HEK293T (cell line): ENCODE measurements around the gene SLC10A4.

Source experiments
- BHLHE40 ChIP-seq: fragments of 450-650 bp; IDR thresholded peaks from 2 replicates; pipeline ENCODE4 v1.6.1; 2016; ENCODE audit warnings: mild to moderate bottlenecking, moderate library complexity, borderline replicate concordance
- SUZ12 ChIP-seq: fragments of 450-650 bp; IDR thresholded peaks from 2 replicates; pipeline ENCODE4 v1.6.1; 2016; ENCODE audit warnings: mild to moderate bottlenecking

DNA sequence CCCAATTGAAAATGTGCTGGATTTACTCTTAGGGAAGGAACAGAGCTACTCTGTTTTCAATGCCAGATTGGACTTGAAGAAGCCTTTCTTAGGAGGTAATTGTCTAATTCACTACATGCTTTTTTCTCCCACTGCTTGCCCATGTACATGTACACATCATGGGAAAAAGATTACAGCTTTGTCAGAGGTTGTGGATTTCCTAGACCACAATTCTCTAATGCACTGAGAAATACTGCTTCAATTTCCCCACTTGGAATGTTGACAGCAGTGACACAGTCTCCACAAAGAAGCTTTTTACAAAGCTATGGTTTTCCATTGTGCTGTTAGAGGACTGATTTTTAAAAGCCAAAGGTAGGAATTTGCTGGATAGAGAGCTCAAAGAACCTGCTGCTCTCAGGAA lies 26.4 kb downstream of the SLC10A4 start:
- TF ChIP-seq SUZ12 (no peak), BHLHE40 (no peak)
